HepG2 (cell line): ENCODE data around the gene GTPBP6. TPM values are rescaled to one million over a fixed set of nuclear protein-coding genes. Genes with fewer than 3 reads are reported as not detected.

ENCODE experiments used
- ARNTL ChIP-seq: sonication (generic); formaldehyde crosslinking; IDR thresholded peaks from 2 replicates; pipeline ENCODE4 v1.4.0; 2020; ENCODE audit warnings: mild to moderate bottlenecking, missing genetic modification reagents
- CERS6 ChIP-seq: sonication (generic); formaldehyde crosslinking; IDR thresholded peaks from 2 replicates; pipeline ENCODE4 v1.5.0; 2020; ENCODE audit warnings: missing genetic modification reagents
- ETS1 ChIP-seq: sonication (generic); formaldehyde crosslinking; IDR thresholded peaks from 2 replicates; pipeline ENCODE4 v1.4.0; 2020; ENCODE audit warnings: missing genetic modification reagents
- MBNL3 ChIP-seq: fragments of 250-450 bp; sonication (Bioruptor Pico); conservative IDR thresholded peaks from 2 replicates; pipeline ENCODE4 v1.8.0; 2022; ENCODE audit warnings: mild to moderate bottlenecking, inconsistent platforms
- NR2F1 ChIP-seq, 2 experiments: fragments of 450-650 bp in 1 of 2; formaldehyde crosslinking in 1 of 2; IDR thresholded peaks; 2 replicates each; pipeline versions ENCODE4 v1.5.0 to v1.6.1; 2016 to 2020; ENCODE audit warnings: mild to moderate bottlenecking in 1 of 2, missing compliant biosample characterization in 1 of 2, missing genetic modification reagents in 1 of 2, moderate library complexity in 1 of 2
- RARA ChIP-seq: IDR thresholded peaks from 2 replicates; pipeline ENCODE4 v1.6.1; 2016; ENCODE audit warnings: missing genetic modification reagents, missing compliant biosample characterization
- SNAI1 ChIP-seq: sonication (generic); formaldehyde crosslinking; IDR thresholded peaks from 2 replicates; pipeline ENCODE4 v1.5.0; 2020; ENCODE audit warnings: mild to moderate bottlenecking, missing genetic modification reagents, borderline replicate concordance
- TMF1 ChIP-seq: sonication (generic); formaldehyde crosslinking; IDR thresholded peaks from 2 replicates; pipeline ENCODE4 v1.8.1; 2022; ENCODE audit warnings: low read depth, missing genetic modification reagents
- TRAFD1 ChIP-seq: sonication (generic); formaldehyde crosslinking; IDR thresholded peaks from 2 replicates; pipeline ENCODE4 v1.5.1; 2020; ENCODE audit warnings: missing genetic modification reagents, mild to moderate bottlenecking, borderline replicate concordance
- YEATS4 ChIP-seq: sonication (generic); formaldehyde crosslinking; IDR thresholded peaks from 2 replicates; pipeline ENCODE4 v1.4.0; 2020; ENCODE audit warnings: missing genetic modification reagents, borderline replicate concordance
- ZBTB44 ChIP-seq: sonication (generic); formaldehyde crosslinking; IDR thresholded peaks from 2 replicates; pipeline ENCODE4 v1.4.0; 2020; ENCODE audit warnings: missing genetic modification reagents
- ZNF10 ChIP-seq: sonication (generic); formaldehyde crosslinking; IDR thresholded peaks from 2 replicates; pipeline ENCODE4 v1.4.0; 2020; ENCODE audit warnings: mild to moderate bottlenecking, low read depth, missing genetic modification reagents, borderline replicate concordance
- ZNF121 ChIP-seq: sonication (generic); formaldehyde crosslinking; IDR thresholded peaks from 2 replicates; pipeline ENCODE4 v1.5.0; 2020; ENCODE audit warnings: mild to moderate bottlenecking, missing genetic modification reagents
- ZNF142 ChIP-seq: sonication (generic); formaldehyde crosslinking; IDR thresholded peaks from 2 replicates; pipeline ENCODE4 v1.4.0; 2020; ENCODE audit warnings: missing genetic modification reagents
- ZNF232 ChIP-seq: sonication (generic); formaldehyde crosslinking; IDR thresholded peaks from 2 replicates; pipeline ENCODE4 v1.4.0; 2020; ENCODE audit warnings: missing genetic modification reagents, borderline replicate concordance
- ZNF296 ChIP-seq: sonication (generic); formaldehyde crosslinking; conservative IDR thresholded peaks from 2 replicates; pipeline ENCODE4 v1.5.0; 2020; ENCODE audit warnings: mild to moderate bottlenecking, missing genetic modification reagents
- ZNF484 ChIP-seq: sonication (generic); formaldehyde crosslinking; IDR thresholded peaks from 2 replicates; pipeline ENCODE4 v1.5.1; 2020; ENCODE audit warnings: mild to moderate bottlenecking, low read depth, missing genetic modification reagents, borderline replicate concordance
- polyA plus RNA-seq, 8 experiments: library from polyadenylated mRNA; depleted of rRNA in 3 of 8; stranded (reverse) in 7 of 8; unstranded in 1 of 8; fragments of >200 nt; fragmentation: Illumina TruSeq in 4 of 8; extraction: Trizol in 4 of 8; gene quantifications; 2 replicates each; pipeline versions ENCODE4 v1.2.1 to v1.2.3, GENCODE V29; 2011 to 2016; ENCODE audit warnings: low read depth in 4 of 8, missing spikeins in 1 of 8, mixed read lengths in 1 of 8; ENCODE audit not compliant: insufficient read depth in 1 of 8
- total RNA-seq, 5 experiments: library from RNA; depleted of rRNA; stranded (reverse); fragments of >200 nt; fragmentation: Illumina TruSeq; extraction: Trizol; gene quantifications; 2 replicates each; pipeline ENCODE4 v1.2.3, GENCODE V29; 2016; ENCODE audit warnings: low read depth in 1 of 5

GTPBP6 gene
- total and polyA plus RNA-seq, 2 of the 13 experiments (the other 11 are each of a cell fraction or from before 2014, with no cell fraction given) = 20.2 to 39.6 TPM

- TF ChIP-seq ZNF142 (CRISPR knock-in tag) = no peak
- TF ChIP-seq MBNL3 (CRISPR knock-in tag) = no peak
- TF ChIP-seq ZNF296 (CRISPR knock-in tag) = no peak
- TF ChIP-seq ZNF10 (CRISPR knock-in tag) = no peak
- TF ChIP-seq YEATS4 (CRISPR knock-in tag) = peak; percentile 36; the same call in 1 of the 2 replicates
- TF ChIP-seq ARNTL (CRISPR knock-in tag) = no peak
- TF ChIP-seq TMF1 (CRISPR knock-in tag) = no peak
- no peak for TF ChIP-seq CERS6 (CRISPR knock-in tag)
- TF ChIP-seq ZNF232 (CRISPR knock-in tag) = no peak
- TF ChIP-seq ZNF484 = no peak
- no peak for TF ChIP-seq RARA (CRISPR knock-in tag)
- TF ChIP-seq TRAFD1 = no peak
- TF ChIP-seq NR2F1 (CRISPR knock-in tag; IDR thresholded peaks at IDR 0.05) = no peak
- no peak for TF ChIP-seq ETS1
- no peak for TF ChIP-seq SNAI1 (CRISPR knock-in tag)
- TF ChIP-seq ZBTB44 (CRISPR knock-in tag) = no peak
- TF ChIP-seq ZNF121 (CRISPR knock-in tag) = peak; percentile 84
Observed at GRCh38 chrX:323721-324628, 5.4 kb upstream of the GTPBP6 start (continued).
